Panc1 (cell line): ENCODE measurements around the gene FARP1. TPM values are rescaled to one million over a fixed set of nuclear protein-coding genes. Genes with fewer than 3 reads are reported as not detected.

Source experiments
- ATAC-seq: fragments of 200-7000 bp; cut with Tn5 transposase; 2 replicates; pipeline ENCODE4 v1.9.1; 2020; ENCODE audit warnings: mild to moderate bottlenecking, moderate library complexity
- BruUV-seq: library from RNA; stranded (reverse); fragments of 400-500 nt; replicated peaks from 2 replicates; lab custom pipeline; 2021; lab: Mats Ljungman, UMichigan
- CTCF ChIA-PET: fragments of 300-600 bp; sonication (Branson Sonifier 250); formaldehyde crosslinking; loops from one replicate; lab custom pipeline; 2022; ENCODE audit warnings: antibody characterized with exemption; lab: Charles Lee
- POLR2A ChIA-PET: fragments of 300-600 bp; sonication (Branson Sonifier 250); formaldehyde crosslinking; loops from one replicate; lab custom pipeline; 2022; ENCODE audit warnings: antibody characterized with exemption; lab: Charles Lee
- DNase-seq: peaks from one replicate; pipeline ENCODE4 v3.0.0-alpha.2; 2010; ENCODE audit warnings: low read depth, low spot score
- H3K27ac ChIP-seq: 2 replicates; pipeline ENCODE4 v1.5.1; 2011; ENCODE audit warnings: mild to moderate bottlenecking, low read length, inconsistent platforms
- H3K27me3 ChIP-seq: fragments of 200-500 bp; sonication (Bioruptor generic); 2 replicates; pipeline ENCODE4 v1.6.0; 2014; ENCODE audit warnings: low read length, inconsistent platforms; ENCODE audit not compliant: control insufficient read depth, insufficient read depth
- H3K36me3 ChIP-seq: fragments of 200-500 bp; sonication (Bioruptor generic); 2 replicates; pipeline ENCODE4 v1.5.1; 2014; ENCODE audit warnings: inconsistent platforms, mild to moderate bottlenecking, low read length, moderate library complexity; ENCODE audit not compliant: control insufficient read depth, insufficient read depth
- H3K4me1 ChIP-seq: 2 replicates; pipeline ENCODE4 v1.5.1; 2011; ENCODE audit warnings: inconsistent platforms, mild to moderate bottlenecking, low read length, moderate library complexity; ENCODE audit not compliant: control insufficient read depth, insufficient read depth
- H3K4me3 ChIP-seq, 2 experiments: 2 replicates each; pipeline ENCODE4 v1.5.1; 2011 to 2012; ENCODE audit warnings: low read depth in 2 of 2, low read length in 2 of 2, mild to moderate bottlenecking in 2 of 2, inconsistent platforms in 1 of 2, moderate library complexity in 1 of 2
- H3K9me3 ChIP-seq: fragments of 200-500 bp; sonication (Bioruptor generic); 2 replicates; pipeline ENCODE4 v1.5.1; 2014; ENCODE audit warnings: low read depth, mild to moderate bottlenecking, inconsistent platforms, low read length, moderate library complexity; ENCODE audit not compliant: control insufficient read depth, insufficient read depth
- POLR2AphosphoS5 ChIP-seq: IDR thresholded peaks from 2 replicates; pipeline ENCODE4 v1.6.1; 2012; ENCODE audit warnings: mild to moderate bottlenecking, low read depth, low read length, moderate library complexity
- SIN3A ChIP-seq: IDR thresholded peaks from 2 replicates; pipeline ENCODE4 v1.6.1; 2012; ENCODE audit warnings: low read depth, mild to moderate bottlenecking, low read length, moderate library complexity, borderline replicate concordance; ENCODE audit not compliant: insufficient read depth
- TCF7L2 ChIP-seq: IDR thresholded peaks from 2 replicates; pipeline ENCODE4 v1.6.1; 2011; ENCODE audit warnings: mild to moderate bottlenecking, low read depth, low read length, inconsistent platforms
- in situ Hi-C: cut with HindIII; loops from 2 replicates; pipeline ENCODE4 v1.10.0; 2016; ENCODE audit warnings: low sequenced_read_pairs, low pct_unique_long_range_greater_than_20kb
- intact Hi-C: fragments of 100-400 bp; cut with micrococcal nuclease; formaldehyde crosslinking; loops from one replicate; pipeline ENCODE4 v1.10.0; 2022; ENCODE audit not compliant: unreplicated experiment
- total RNA-seq: library from RNA; stranded (reverse); gene quantifications from one replicate; pipeline ENCODE4 v1.2.1, GENCODE V29; 2021; ENCODE audit not compliant: unreplicated experiment
- TF ChIP-seq, protein P1 (sequence below), 2 experiments: IDR thresholded peaks; 2 replicates each; pipeline ENCODE4 v1.6.1; 2011 to 2012; ENCODE audit warnings: low read depth in 2 of 2, control low read depth in 1 of 2, low read length in 1 of 2, mild to moderate bottlenecking in 1 of 2, moderate library complexity in 1 of 2; ENCODE audit not compliant: insufficient read depth in 1 of 2
- TF ChIP-seq, protein P2 (sequence below): fragments of 450-650 bp; IDR thresholded peaks from 2 replicates; pipeline ENCODE4 v1.5.1; 2017; ENCODE audit warnings: mild to moderate bottlenecking

The FARP1 gene
- total RNA-seq, 1 experiment from 2014 or later: 61.9 TPM

DNA sequence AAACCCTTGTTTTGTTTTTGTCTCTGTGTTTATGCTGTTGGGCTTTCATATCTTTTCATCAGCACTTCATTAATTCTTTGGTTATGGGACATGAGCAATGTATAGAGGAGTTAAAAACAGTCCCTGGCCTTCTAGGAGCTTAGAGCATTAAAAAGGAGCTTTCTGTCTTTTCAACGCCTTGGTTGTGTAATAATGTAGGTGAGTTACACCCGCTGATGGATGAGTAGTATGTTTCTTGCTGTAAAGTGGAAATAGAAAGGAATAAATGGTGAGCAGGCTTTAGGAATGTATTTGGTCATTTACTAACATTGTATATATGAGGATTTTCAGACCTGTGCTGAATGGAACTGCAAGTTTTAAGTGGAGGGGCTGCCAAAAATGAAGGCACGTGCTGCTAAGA is 155.7 kb downstream of the FARP1 start:
- POLR2A ChIA-PET: no interaction called here
- in situ Hi-C loops (no loop called here), intact Hi-C loops (no loop called here)
- Histone ChIP-seq H3K36me3 (no peaks in the 10 kb centered on the region), H3K4me3 (no peak overlapping the region), H3K4me1 (peaks cover 13% of the 10 kb centered on the region), H3K27ac (no peak overlapping the region), H3K27me3 (no peaks in the 10 kb centered on the region), H3K9me3 (no peaks in the 10 kb centered on the region)
- CTCF ChIA-PET: no interaction called here
- DNase-seq (no peak), ATAC-seq (no peak)
- BruUV-seq: no TSS peak
- TF ChIP-seq, protein P1, sequence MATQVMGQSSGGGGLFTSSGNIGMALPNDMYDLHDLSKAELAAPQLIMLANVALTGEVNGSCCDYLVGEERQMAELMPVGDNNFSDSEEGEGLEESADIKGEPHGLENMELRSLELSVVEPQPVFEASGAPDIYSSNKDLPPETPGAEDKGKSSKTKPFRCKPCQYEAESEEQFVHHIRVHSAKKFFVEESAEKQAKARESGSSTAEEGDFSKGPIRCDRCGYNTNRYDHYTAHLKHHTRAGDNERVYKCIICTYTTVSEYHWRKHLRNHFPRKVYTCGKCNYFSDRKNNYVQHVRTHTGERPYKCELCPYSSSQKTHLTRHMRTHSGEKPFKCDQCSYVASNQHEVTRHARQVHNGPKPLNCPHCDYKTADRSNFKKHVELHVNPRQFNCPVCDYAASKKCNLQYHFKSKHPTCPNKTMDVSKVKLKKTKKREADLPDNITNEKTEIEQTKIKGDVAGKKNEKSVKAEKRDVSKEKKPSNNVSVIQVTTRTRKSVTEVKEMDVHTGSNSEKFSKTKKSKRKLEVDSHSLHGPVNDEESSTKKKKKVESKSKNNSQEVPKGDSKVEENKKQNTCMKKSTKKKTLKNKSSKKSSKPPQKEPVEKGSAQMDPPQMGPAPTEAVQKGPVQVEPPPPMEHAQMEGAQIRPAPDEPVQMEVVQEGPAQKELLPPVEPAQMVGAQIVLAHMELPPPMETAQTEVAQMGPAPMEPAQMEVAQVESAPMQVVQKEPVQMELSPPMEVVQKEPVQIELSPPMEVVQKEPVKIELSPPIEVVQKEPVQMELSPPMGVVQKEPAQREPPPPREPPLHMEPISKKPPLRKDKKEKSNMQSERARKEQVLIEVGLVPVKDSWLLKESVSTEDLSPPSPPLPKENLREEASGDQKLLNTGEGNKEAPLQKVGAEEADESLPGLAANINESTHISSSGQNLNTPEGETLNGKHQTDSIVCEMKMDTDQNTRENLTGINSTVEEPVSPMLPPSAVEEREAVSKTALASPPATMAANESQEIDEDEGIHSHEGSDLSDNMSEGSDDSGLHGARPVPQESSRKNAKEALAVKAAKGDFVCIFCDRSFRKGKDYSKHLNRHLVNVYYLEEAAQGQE (IDR thresholded peaks at IDR 0.05; ENCODE audit: insufficient read depth in 1 of 2, low read depth in 2 of 2, low read length in 1 of 2): no peak
- no peak for TF ChIP-seq TCF7L2
- no peak for TF ChIP-seq SIN3A
- no peak for TF ChIP-seq POLR2AphosphoS5
- TF ChIP-seq, protein P2, sequence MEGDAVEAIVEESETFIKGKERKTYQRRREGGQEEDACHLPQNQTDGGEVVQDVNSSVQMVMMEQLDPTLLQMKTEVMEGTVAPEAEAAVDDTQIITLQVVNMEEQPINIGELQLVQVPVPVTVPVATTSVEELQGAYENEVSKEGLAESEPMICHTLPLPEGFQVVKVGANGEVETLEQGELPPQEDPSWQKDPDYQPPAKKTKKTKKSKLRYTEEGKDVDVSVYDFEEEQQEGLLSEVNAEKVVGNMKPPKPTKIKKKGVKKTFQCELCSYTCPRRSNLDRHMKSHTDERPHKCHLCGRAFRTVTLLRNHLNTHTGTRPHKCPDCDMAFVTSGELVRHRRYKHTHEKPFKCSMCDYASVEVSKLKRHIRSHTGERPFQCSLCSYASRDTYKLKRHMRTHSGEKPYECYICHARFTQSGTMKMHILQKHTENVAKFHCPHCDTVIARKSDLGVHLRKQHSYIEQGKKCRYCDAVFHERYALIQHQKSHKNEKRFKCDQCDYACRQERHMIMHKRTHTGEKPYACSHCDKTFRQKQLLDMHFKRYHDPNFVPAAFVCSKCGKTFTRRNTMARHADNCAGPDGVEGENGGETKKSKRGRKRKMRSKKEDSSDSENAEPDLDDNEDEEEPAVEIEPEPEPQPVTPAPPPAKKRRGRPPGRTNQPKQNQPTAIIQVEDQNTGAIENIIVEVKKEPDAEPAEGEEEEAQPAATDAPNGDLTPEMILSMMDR: no peak

DNA sequence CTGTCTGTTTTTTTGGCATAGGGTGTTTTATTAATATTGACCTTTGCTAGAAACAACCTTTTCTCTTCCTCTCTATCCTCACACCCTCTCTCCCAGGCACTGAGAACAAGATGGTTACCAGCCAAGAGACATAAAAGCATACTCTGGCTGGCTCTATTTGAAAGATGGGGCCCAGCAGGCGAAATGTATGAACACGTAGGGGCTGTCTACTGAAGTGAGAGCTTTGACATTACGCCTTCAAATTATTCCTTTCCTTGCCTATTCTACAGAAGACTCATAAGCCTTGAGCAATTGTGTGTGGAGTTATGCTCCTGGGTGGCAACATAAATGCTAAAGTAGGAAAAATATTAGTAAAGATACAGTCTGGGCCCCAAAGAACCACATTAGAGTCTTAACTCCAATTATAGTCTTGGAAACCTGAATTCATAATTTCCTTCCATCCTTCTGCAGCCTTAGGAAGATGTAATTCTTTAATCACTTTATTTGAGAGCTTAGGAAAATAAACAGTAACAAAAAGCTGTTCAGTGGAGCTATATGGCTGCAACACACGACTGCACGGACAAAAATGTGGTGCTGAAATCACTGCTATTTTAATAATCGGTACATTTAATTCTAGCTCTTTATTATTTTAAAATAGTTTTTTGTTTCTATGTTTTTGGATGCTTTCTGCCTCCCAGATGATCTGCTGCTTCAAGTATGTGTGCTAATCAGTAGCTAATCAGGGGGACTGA is 156.5 kb downstream of the FARP1 start:
- ChIA-PET POLR2A (no interaction called here), CTCF (no interaction called here)
- DNase-seq: no peak
- BruUV-seq: no TSS peak
- H3K9me3 ChIP-seq: no peaks in the 10 kb centered on the region
- peaks cover 13% of the 10 kb centered on the region for H3K4me1 ChIP-seq
- H3K27ac ChIP-seq: peak overlapping the region; percentile 39; the same call in 1 of the 2 replicates
- H3K27me3 ChIP-seq: no peaks in the 10 kb centered on the region
- intact Hi-C loops: no loop called here
- in situ Hi-C loops: no loop called here
- no peak for ATAC-seq
- TF ChIP-seq TCF7L2 (no peak), POLR2AphosphoS5 (no peak), SIN3A (no peak)
- TF ChIP-seq, protein P2: no peak
- TF ChIP-seq, protein P1 (IDR thresholded peaks at IDR 0.05; ENCODE audit: insufficient read depth in 1 of 2, low read depth in 2 of 2, low read length in 1 of 2): no peak
- no peaks in the 10 kb centered on the region for H3K36me3 ChIP-seq
- H3K4me3 ChIP-seq: no peak overlapping the region
